H1 (cell line): ENCODE results near the gene ST6GALNAC5. TPM values are rescaled to one million over a fixed set of nuclear protein-coding genes. Genes with fewer than 3 reads are reported as not detected.

Experiments
- CBX5 ChIP-seq: fragments of 300-800, 300-1000 bp; sonication (generic); IDR thresholded peaks from 2 replicates; pipeline ENCODE4 v1.7.1; 2016; ENCODE audit warnings: antibody characterized with exemption, low read length, low read depth
- EGR1 ChIP-seq: IDR thresholded peaks from 2 replicates; pipeline ENCODE4 v1.6.1; 2011; ENCODE audit warnings: low read depth, low read length, borderline replicate concordance
- MAFK ChIP-seq: IDR thresholded peaks from 2 replicates; pipeline ENCODE4 v1.6.1; 2012; ENCODE audit warnings: low read depth, mild to moderate bottlenecking, improper control_type of control experiment, low read length
- SIRT6 ChIP-seq: IDR thresholded peaks from one replicate; pipeline ENCODE4 v1.7.1; 2012; ENCODE audit warnings: low read length, inconsistent platforms
- TAF1 ChIP-seq: IDR thresholded peaks from 2 replicates; pipeline ENCODE4 v1.6.1; 2011; ENCODE audit warnings: mild to moderate bottlenecking, low read depth, low read length
- polyA plus RNA-seq, 7 experiments: library from polyadenylated mRNA; depleted of rRNA in 3 of 7; stranded (reverse) in 5 of 7; unstranded in 2 of 7; fragments of >200 nt in 5 of 7; fragments of 200-250 nt in 2 of 7; gene quantifications; 1 replicate in 5 of 7; 2 replicates in 1 of 7; 4 replicates in 1 of 7; pipeline versions ENCODE4 v1.2.1 to v1.2.3, GENCODE V29; 2011 to 2013; ENCODE audit warnings: missing spikeins in 2 of 7, mixed read lengths in 2 of 7
- total RNA-seq: library from RNA; stranded (reverse); fragmentation: NEBNext Ultra II Directional; extraction: Animal tissue kit (Norgen Biotek cat#: 25700); gene quantifications from 2 replicates; pipeline ENCODE4 v1.2.1, GENCODE V29; 2021
- TF ChIP-seq, protein P1 (sequence below): fragments of 300-600 bp; sonication (generic); IDR thresholded peaks from 2 replicates; pipeline ENCODE4 v1.7.1; 2012; ENCODE audit warnings: low read length, moderate library complexity, mild to moderate bottlenecking, inconsistent platforms; ENCODE audit not compliant: insufficient replicate concordance
- TF ChIP-seq, protein P2 (sequence below), 3 experiments: IDR thresholded peaks; 1 replicate in 2 of 3; 2 replicates in 1 of 3; pipeline versions ENCODE4 v1.5.1 to v1.6.1; 2011; ENCODE audit warnings: low read length in 3 of 3, mild to moderate bottlenecking in 3 of 3, inconsistent platforms in 2 of 3, low read depth in 1 of 3, moderate library complexity in 1 of 3; ENCODE audit not compliant: insufficient read depth in 1 of 3; ENCODE audit errors: control extremely low read depth in 1 of 3

The ST6GALNAC5 gene
- total and polyA plus RNA-seq, 2 of the 8 experiments (the other 6 are each of a cell fraction or from before 2014, with no cell fraction given): 6.2 to 7.3 TPM

DNA sequence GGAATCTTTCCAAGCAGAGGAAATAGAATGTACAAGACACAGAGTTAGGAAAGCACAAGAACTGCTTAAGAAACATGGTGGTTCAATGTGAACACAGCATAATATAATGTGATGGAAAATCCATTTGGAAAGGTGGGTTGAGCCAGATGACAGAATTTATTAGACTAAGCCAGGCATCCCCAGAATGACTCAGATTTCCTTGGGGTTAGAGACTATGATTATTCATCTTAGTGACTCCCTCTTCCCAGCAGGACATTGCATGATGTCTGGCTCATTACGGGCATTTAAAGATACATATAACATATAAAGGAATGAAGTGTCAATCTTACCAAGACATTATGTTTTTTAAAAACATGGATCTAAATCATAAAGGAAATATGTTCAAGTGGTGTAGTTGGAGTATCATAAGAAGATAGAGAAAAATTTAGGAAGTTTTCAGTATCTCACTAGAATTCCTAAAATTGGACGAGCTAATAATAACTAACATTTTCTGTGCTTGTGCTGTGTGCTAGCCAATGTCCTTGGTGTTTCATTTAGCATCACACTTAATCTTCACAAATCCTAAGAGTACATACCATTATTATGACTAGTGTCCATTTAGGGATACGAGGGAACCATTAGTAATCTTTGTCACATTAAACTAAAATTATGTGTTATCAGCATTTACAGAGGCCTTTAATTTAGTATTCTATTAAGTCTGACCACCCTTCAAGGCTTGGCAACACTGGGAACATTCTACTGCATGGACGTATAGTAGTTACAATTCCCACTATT, 41.0 kb upstream of the ST6GALNAC5 start (continued):
- TF ChIP-seq, protein P1, sequence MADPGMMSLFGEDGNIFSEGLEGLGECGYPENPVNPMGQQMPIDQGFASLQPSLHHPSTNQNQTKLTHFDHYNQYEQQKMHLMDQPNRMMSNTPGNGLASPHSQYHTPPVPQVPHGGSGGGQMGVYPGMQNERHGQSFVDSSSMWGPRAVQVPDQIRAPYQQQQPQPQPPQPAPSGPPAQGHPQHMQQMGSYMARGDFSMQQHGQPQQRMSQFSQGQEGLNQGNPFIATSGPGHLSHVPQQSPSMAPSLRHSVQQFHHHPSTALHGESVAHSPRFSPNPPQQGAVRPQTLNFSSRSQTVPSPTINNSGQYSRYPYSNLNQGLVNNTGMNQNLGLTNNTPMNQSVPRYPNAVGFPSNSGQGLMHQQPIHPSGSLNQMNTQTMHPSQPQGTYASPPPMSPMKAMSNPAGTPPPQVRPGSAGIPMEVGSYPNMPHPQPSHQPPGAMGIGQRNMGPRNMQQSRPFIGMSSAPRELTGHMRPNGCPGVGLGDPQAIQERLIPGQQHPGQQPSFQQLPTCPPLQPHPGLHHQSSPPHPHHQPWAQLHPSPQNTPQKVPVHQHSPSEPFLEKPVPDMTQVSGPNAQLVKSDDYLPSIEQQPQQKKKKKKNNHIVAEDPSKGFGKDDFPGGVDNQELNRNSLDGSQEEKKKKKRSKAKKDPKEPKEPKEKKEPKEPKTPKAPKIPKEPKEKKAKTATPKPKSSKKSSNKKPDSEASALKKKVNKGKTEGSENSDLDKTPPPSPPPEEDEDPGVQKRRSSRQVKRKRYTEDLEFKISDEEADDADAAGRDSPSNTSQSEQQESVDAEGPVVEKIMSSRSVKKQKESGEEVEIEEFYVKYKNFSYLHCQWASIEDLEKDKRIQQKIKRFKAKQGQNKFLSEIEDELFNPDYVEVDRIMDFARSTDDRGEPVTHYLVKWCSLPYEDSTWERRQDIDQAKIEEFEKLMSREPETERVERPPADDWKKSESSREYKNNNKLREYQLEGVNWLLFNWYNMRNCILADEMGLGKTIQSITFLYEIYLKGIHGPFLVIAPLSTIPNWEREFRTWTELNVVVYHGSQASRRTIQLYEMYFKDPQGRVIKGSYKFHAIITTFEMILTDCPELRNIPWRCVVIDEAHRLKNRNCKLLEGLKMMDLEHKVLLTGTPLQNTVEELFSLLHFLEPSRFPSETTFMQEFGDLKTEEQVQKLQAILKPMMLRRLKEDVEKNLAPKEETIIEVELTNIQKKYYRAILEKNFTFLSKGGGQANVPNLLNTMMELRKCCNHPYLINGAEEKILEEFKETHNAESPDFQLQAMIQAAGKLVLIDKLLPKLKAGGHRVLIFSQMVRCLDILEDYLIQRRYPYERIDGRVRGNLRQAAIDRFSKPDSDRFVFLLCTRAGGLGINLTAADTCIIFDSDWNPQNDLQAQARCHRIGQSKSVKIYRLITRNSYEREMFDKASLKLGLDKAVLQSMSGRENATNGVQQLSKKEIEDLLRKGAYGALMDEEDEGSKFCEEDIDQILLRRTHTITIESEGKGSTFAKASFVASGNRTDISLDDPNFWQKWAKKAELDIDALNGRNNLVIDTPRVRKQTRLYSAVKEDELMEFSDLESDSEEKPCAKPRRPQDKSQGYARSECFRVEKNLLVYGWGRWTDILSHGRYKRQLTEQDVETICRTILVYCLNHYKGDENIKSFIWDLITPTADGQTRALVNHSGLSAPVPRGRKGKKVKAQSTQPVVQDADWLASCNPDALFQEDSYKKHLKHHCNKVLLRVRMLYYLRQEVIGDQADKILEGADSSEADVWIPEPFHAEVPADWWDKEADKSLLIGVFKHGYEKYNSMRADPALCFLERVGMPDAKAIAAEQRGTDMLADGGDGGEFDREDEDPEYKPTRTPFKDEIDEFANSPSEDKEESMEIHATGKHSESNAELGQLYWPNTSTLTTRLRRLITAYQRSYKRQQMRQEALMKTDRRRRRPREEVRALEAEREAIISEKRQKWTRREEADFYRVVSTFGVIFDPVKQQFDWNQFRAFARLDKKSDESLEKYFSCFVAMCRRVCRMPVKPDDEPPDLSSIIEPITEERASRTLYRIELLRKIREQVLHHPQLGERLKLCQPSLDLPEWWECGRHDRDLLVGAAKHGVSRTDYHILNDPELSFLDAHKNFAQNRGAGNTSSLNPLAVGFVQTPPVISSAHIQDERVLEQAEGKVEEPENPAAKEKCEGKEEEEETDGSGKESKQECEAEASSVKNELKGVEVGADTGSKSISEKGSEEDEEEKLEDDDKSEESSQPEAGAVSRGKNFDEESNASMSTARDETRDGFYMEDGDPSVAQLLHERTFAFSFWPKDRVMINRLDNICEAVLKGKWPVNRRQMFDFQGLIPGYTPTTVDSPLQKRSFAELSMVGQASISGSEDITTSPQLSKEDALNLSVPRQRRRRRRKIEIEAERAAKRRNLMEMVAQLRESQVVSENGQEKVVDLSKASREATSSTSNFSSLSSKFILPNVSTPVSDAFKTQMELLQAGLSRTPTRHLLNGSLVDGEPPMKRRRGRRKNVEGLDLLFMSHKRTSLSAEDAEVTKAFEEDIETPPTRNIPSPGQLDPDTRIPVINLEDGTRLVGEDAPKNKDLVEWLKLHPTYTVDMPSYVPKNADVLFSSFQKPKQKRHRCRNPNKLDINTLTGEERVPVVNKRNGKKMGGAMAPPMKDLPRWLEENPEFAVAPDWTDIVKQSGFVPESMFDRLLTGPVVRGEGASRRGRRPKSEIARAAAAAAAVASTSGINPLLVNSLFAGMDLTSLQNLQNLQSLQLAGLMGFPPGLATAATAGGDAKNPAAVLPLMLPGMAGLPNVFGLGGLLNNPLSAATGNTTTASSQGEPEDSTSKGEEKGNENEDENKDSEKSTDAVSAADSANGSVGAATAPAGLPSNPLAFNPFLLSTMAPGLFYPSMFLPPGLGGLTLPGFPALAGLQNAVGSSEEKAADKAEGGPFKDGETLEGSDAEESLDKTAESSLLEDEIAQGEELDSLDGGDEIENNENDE: no peak
- TF ChIP-seq EGR1 (no peak), TAF1 (no peak), SIRT6 (no peak), CBX5 (no peak), MAFK (no peak)
- TF ChIP-seq, protein P2, sequence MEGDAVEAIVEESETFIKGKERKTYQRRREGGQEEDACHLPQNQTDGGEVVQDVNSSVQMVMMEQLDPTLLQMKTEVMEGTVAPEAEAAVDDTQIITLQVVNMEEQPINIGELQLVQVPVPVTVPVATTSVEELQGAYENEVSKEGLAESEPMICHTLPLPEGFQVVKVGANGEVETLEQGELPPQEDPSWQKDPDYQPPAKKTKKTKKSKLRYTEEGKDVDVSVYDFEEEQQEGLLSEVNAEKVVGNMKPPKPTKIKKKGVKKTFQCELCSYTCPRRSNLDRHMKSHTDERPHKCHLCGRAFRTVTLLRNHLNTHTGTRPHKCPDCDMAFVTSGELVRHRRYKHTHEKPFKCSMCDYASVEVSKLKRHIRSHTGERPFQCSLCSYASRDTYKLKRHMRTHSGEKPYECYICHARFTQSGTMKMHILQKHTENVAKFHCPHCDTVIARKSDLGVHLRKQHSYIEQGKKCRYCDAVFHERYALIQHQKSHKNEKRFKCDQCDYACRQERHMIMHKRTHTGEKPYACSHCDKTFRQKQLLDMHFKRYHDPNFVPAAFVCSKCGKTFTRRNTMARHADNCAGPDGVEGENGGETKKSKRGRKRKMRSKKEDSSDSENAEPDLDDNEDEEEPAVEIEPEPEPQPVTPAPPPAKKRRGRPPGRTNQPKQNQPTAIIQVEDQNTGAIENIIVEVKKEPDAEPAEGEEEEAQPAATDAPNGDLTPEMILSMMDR (IDR thresholded peaks at IDR 0.05; ENCODE audit: control extremely low read depth in 1 of 3, insufficient read depth in 1 of 3, low read depth in 1 of 3, low read length in 3 of 3): no peak
